IMR-90 (cell line): Measurements from ENCODE around the gene SPATC1L. TPM values are rescaled to one million over a fixed set of nuclear protein-coding genes. Genes with fewer than 3 reads are reported as not detected.

ENCODE experiments used
- ATAC-seq: fragments of 200-7000 bp; cut with Tn5 transposase; 2 replicates; pipeline ENCODE4 v1.9.1; 2020; ENCODE audit warnings: low read depth, mild to moderate bottlenecking, moderate library complexity
- BruUV-seq: library from RNA; stranded (reverse); fragments of 400-500 nt; replicated peaks from 2 replicates; lab custom pipeline; 2021; lab: Mats Ljungman, UMichigan
- CTCF ChIA-PET: fragments of 300-600 bp; formaldehyde crosslinking; extraction: SDS; loops from one replicate; lab custom pipeline; 2021; ENCODE audit warnings: antibody characterized with exemption; lab: Yijun Ruan, JAX
- POLR2A ChIA-PET: fragments of 300-600 bp; sonication (Branson Sonifier 250); formaldehyde crosslinking; loops from one replicate; lab custom pipeline; 2022; ENCODE audit warnings: antibody characterized with exemption; ENCODE audit not compliant: unreplicated experiment; lab: Charles Lee
- DNase-seq: peaks from one replicate; pipeline ENCODE4 v3.0.0; 2013
- H2AFZ ChIP-seq: replicated peaks from 2 replicates; pipeline ENCODE3; 2013; ENCODE audit warnings: low read length, mild to moderate bottlenecking; ENCODE audit not compliant: poor library complexity
- H2AK5ac ChIP-seq: 2 replicates; pipeline ENCODE4 v1.6.1; 2013; ENCODE audit warnings: low read depth, low read length, inconsistent platforms
- H2AK9ac ChIP-seq: replicated peaks from 2 replicates; pipeline ENCODE3; 2013; ENCODE audit warnings: mild to moderate bottlenecking, low read depth, low read length, moderate library complexity; ENCODE audit not compliant: poor library complexity
- H2BK120ac ChIP-seq: 2 replicates; pipeline ENCODE4 v1.6.1; 2013; ENCODE audit warnings: low read depth, low read length, inconsistent platforms
- H2BK15ac ChIP-seq: 3 replicates; pipeline ENCODE4 v1.6.1; 2013; ENCODE audit warnings: low read depth, low read length, inconsistent platforms
- H2BK20ac ChIP-seq: 2 replicates; pipeline ENCODE4 v1.6.1; 2013; ENCODE audit warnings: low read depth, mild to moderate bottlenecking, inconsistent platforms, low read length, moderate library complexity
- H2BK5ac ChIP-seq: 2 replicates; pipeline ENCODE4 v1.6.1; 2013; ENCODE audit warnings: mild to moderate bottlenecking, low read depth, low read length, inconsistent platforms; ENCODE audit not compliant: poor library complexity, severe bottlenecking
- H3K14ac ChIP-seq: replicated peaks from 2 replicates; pipeline ENCODE4 v1.6.1; 2013; ENCODE audit warnings: low read depth, low read length, inconsistent platforms
- H3K18ac ChIP-seq: 2 replicates; pipeline ENCODE4 v1.6.1; 2013; ENCODE audit warnings: low read depth, low read length, control low read depth
- H3K23ac ChIP-seq: 2 replicates; pipeline ENCODE4 v1.6.1; 2013; ENCODE audit warnings: low read depth, low read length, inconsistent platforms
- H3K27ac ChIP-seq: 2 replicates; pipeline ENCODE4 v1.5.1; 2013; ENCODE audit warnings: mild to moderate bottlenecking, control low read depth, low read length; ENCODE audit not compliant: insufficient read depth
- H3K27me3 ChIP-seq: 2 replicates; pipeline ENCODE4 v1.6.1; 2013; ENCODE audit warnings: low read length; ENCODE audit not compliant: control insufficient read depth, insufficient read depth
- H3K36me3 ChIP-seq: 2 replicates; pipeline ENCODE4 v1.6.1; 2013; ENCODE audit warnings: low read length, mixed read lengths; ENCODE audit not compliant: control insufficient read depth, insufficient read depth
- H3K4ac ChIP-seq: 2 replicates; pipeline ENCODE4 v1.6.1; 2013; ENCODE audit warnings: low read depth, low read length, inconsistent platforms
- H3K4me1 ChIP-seq: 2 replicates; pipeline ENCODE4 v1.6.1; 2013; ENCODE audit warnings: low read length, mixed read lengths; ENCODE audit not compliant: control insufficient read depth, insufficient read depth
- H3K4me2 ChIP-seq: 2 replicates; pipeline ENCODE4 v1.6.1; 2013; ENCODE audit warnings: low read depth, mild to moderate bottlenecking, control low read depth, low read length, moderate library complexity
- H3K4me3 ChIP-seq: 2 replicates; pipeline ENCODE4 v1.5.1; 2013; ENCODE audit warnings: low read depth, mild to moderate bottlenecking, control low read depth, low read length, moderate library complexity; ENCODE audit not compliant: insufficient read depth
- H3K56ac ChIP-seq: 2 replicates; pipeline ENCODE4 v1.6.1; 2013; ENCODE audit warnings: low read length, inconsistent platforms; ENCODE audit not compliant: insufficient read depth; ENCODE audit errors: extremely low read depth
- H3K79me1 ChIP-seq, 2 experiments: 2 replicates each; pipeline ENCODE4 v1.6.1; 2013; ENCODE audit warnings: low read length in 2 of 2, inconsistent platforms in 1 of 2, low read depth in 1 of 2
- H3K9ac ChIP-seq: 2 replicates; pipeline ENCODE4 v1.6.1; 2013; ENCODE audit warnings: low read depth, low read length, control low read depth
- H3K9me1 ChIP-seq: 2 replicates; pipeline ENCODE4 v1.6.1; 2013; ENCODE audit warnings: low read length, inconsistent platforms; ENCODE audit not compliant: insufficient read depth
- H3K9me3 ChIP-seq: 2 replicates; pipeline ENCODE4 v1.6.1; 2013; ENCODE audit warnings: low read length; ENCODE audit not compliant: control insufficient read depth, insufficient read depth
- H4K20me1 ChIP-seq: 2 replicates; pipeline ENCODE4 v1.6.1; 2013; ENCODE audit warnings: low read length, inconsistent platforms; ENCODE audit not compliant: insufficient read depth
- H4K5ac ChIP-seq: 2 replicates; pipeline ENCODE4 v1.6.1; 2013; ENCODE audit warnings: mild to moderate bottlenecking, low read depth, low read length, control low read depth
- H4K8ac ChIP-seq, 2 experiments: 2 replicates each; pipeline ENCODE4 v1.6.1; 2013; ENCODE audit warnings: low read depth in 2 of 2, low read length in 2 of 2, control low read depth in 1 of 2, inconsistent platforms in 1 of 2
- H4K91ac ChIP-seq: 2 replicates; pipeline ENCODE4 v1.6.1; 2013; ENCODE audit warnings: low read depth, low read length, inconsistent platforms; ENCODE audit not compliant: insufficient read depth
- BHLHE40 ChIP-seq: fragments of 150-350 bp; IDR thresholded peaks from 2 replicates; pipeline ENCODE4 v1.6.1; 2016; ENCODE audit warnings: mild to moderate bottlenecking, low read depth, low read length
- CEBPB ChIP-seq: IDR thresholded peaks from 2 replicates; pipeline ENCODE4 v1.6.1; 2012; ENCODE audit warnings: low read depth, low read length, improper control_type of control experiment
- CHD1 ChIP-seq: IDR thresholded peaks from 2 replicates; pipeline ENCODE4 v1.6.1; 2012; ENCODE audit warnings: low read depth, low read length, improper control_type of control experiment
- FOS ChIP-seq: fragments of 150-350 bp; IDR thresholded peaks from 2 replicates; pipeline ENCODE4 v1.6.1; 2016; ENCODE audit warnings: low read depth, low read length
- MAFK ChIP-seq: IDR thresholded peaks from 2 replicates; pipeline ENCODE4 v1.6.1; 2012; ENCODE audit warnings: low read depth, low read length, improper control_type of control experiment
- NFE2L2 ChIP-seq: fragments of 150-350 bp; IDR thresholded peaks from 2 replicates; pipeline ENCODE4 v1.6.1; 2016; ENCODE audit warnings: low read depth, mild to moderate bottlenecking, low read length
- POLR2A ChIP-seq: IDR thresholded peaks from 2 replicates; pipeline ENCODE4 v1.6.1; 2012; ENCODE audit warnings: mild to moderate bottlenecking, low read depth, low read length
- RAD21 ChIP-seq: IDR thresholded peaks from 2 replicates; pipeline ENCODE4 v1.6.1; 2012; ENCODE audit warnings: low read length, improper control_type of control experiment
- RCOR1 ChIP-seq: IDR thresholded peaks from 2 replicates; pipeline ENCODE4 v1.6.1; 2012; ENCODE audit warnings: mild to moderate bottlenecking, low read length, improper control_type of control experiment; ENCODE audit not compliant: insufficient replicate concordance
- RFX5 ChIP-seq: IDR thresholded peaks from 2 replicates; pipeline ENCODE4 v1.8.0; 2012; ENCODE audit warnings: low read depth, mild to moderate bottlenecking, low read length, moderate library complexity
- USF2 ChIP-seq: fragments of 150-350 bp; IDR thresholded peaks from 2 replicates; pipeline ENCODE4 v1.6.1; 2017; ENCODE audit warnings: mild to moderate bottlenecking, antibody characterized with exemption, low read length, low read depth
- WGBS, 2 experiments: methylation state at CpG; one replicate each; pipeline versions ENCODE4 v1.1.5 to v1.1.7; 2013; ENCODE audit warnings: missing lambda C conversion rate in 2 of 2; ENCODE audit not compliant: insufficient read length in 1 of 2; ENCODE audit errors: extremely low coverage in 2 of 2; 5-methylcytosine and 5-hydroxymethylcytosine counted together
- dilution Hi-C: fragments of 300-500 bp; cut with HindIII; formaldehyde crosslinking; loops from one replicate; pipeline ENCODE4 v1.14.3; 2018; ENCODE audit warnings: low sequenced_read_pairs; ENCODE audit not compliant: unreplicated experiment
- in situ Hi-C: fragments of 300-500 bp; cut with MboI; formaldehyde crosslinking; loops from 3 replicates; pipeline ENCODE4 v1.14.3; 2019; ENCODE audit warnings: low sequenced_read_pairs, inconsistent platforms, mixed read lengths
- intact Hi-C: fragments of 100-400 bp; cut with micrococcal nuclease; formaldehyde crosslinking; loops from 2 replicates; pipeline ENCODE4 v1.10.0; 2022
- polyA plus RNA-seq, 3 experiments: library from polyadenylated mRNA; depleted of rRNA; stranded (reverse); fragments of >200 nt; gene quantifications; 2 replicates each; pipeline ENCODE4 v1.2.3, GENCODE V29; 2012; ENCODE audit warnings: low replicate concordance in 1 of 3
- total RNA-seq: library from RNA; depleted of rRNA; stranded (reverse); fragments of >200 nt; gene quantifications from 2 replicates; pipeline ENCODE4 v1.2.3, GENCODE V29; 2012
- TF ChIP-seq, protein P1 (sequence below): conservative IDR thresholded peaks from 2 replicates; pipeline ENCODE4 v1.5.1; 2012; ENCODE audit warnings: mild to moderate bottlenecking, low read depth, low read length, improper control_type of control experiment
- TF ChIP-seq, protein P2 (sequence below): fragments of 150-350 bp; IDR thresholded peaks from 2 replicates; pipeline ENCODE4 v1.6.1; 2016; ENCODE audit warnings: low read depth, mild to moderate bottlenecking, low read length, moderate library complexity, borderline replicate concordance

The SPATC1L gene
- total and polyA plus RNA-seq, 2 of the 4 experiments (the other 2 are of a cell fraction): 3.8 to 17.2 TPM

DNA sequence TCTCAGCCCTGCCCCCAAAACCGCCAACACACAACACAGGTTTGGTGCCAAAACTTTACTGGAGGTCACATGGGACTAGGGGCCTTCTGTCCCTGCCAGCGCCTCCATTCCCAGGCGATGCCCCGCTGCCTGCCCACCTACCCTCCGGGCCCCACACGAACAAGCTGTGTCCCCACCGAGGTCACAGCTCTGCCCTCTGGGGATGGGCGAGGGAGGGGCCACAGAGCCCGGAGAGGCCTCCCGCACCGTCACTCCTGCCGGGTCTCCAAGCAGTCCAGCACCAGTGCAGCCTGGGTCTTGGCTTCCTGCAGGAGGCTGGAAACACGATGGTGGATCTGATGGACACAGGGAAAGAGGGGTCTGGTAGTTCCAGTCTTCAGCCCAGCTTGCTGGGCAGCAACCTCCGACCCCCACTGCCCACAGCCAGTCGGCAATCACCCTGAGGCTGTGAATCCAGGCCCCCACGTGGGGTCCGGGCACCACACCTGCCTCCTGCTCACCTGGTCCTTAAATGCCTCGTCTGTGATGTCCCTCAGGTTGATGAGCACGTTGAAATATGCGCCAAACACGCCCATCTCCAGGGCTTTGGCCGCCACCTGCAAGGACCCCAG lies 47.4 kb downstream of the SPATC1L start:
- Histone ChIP-seq H3K18ac (no peak overlapping the region), H2BK120ac (no peak overlapping the region), H3K4me3 (no peak overlapping the region), H3K27me3 (no peaks in the 10 kb centered on the region), H3K4me1 (0 out of 2 replicates have a peak, but pooled peaks cover 2% of the 10 kb centered on the region), H3K36me3 (peaks cover 9% of the 10 kb centered on the region; the same call in 1 of the 2 replicates), H3K14ac (no peak overlapping the region), H4K20me1 (peaks cover 33% of the 10 kb centered on the region), H4K8ac (no peak overlapping the region), H2AFZ (no peak overlapping the region), H2AK9ac (peak overlapping the region; percentile 7), H3K9me1 (peaks cover 3% of the 10 kb centered on the region; the same call in 1 of the 2 replicates), H3K27ac (no peak overlapping the region), H3K4ac (no peak overlapping the region), H3K23ac (no peak overlapping the region), H4K5ac (no peak overlapping the region), H4K91ac (no peak overlapping the region), H2AK5ac (no peak overlapping the region), H3K79me1 (no peaks in the 10 kb centered on the region), H2BK20ac (no peak overlapping the region), H2BK5ac (no peak overlapping the region), H3K9me3 (no peaks in the 10 kb centered on the region), H3K4me2 (no peak overlapping the region), H3K9ac (no peak overlapping the region), H2BK15ac (no peak overlapping the region), H3K56ac (no peak overlapping the region)
- no peak for DNase-seq
- BruUV-seq: no TSS peak
- CTCF ChIA-PET: no interaction called here
- POLR2A ChIA-PET: no interaction called here
- intact Hi-C loops (no loop called here), in situ Hi-C loops (no loop called here), dilution Hi-C loops (no loop called here)
- ATAC-seq: no peak
- TF ChIP-seq RAD21 (no peak), POLR2A (no peak), RCOR1 (no peak), FOS (no peak), MAFK (no peak), USF2 (no peak), BHLHE40 (no peak), NFE2L2 (no peak), RFX5 (no peak), CHD1 (no peak), CEBPB (no peak)
- TF ChIP-seq, protein P1, sequence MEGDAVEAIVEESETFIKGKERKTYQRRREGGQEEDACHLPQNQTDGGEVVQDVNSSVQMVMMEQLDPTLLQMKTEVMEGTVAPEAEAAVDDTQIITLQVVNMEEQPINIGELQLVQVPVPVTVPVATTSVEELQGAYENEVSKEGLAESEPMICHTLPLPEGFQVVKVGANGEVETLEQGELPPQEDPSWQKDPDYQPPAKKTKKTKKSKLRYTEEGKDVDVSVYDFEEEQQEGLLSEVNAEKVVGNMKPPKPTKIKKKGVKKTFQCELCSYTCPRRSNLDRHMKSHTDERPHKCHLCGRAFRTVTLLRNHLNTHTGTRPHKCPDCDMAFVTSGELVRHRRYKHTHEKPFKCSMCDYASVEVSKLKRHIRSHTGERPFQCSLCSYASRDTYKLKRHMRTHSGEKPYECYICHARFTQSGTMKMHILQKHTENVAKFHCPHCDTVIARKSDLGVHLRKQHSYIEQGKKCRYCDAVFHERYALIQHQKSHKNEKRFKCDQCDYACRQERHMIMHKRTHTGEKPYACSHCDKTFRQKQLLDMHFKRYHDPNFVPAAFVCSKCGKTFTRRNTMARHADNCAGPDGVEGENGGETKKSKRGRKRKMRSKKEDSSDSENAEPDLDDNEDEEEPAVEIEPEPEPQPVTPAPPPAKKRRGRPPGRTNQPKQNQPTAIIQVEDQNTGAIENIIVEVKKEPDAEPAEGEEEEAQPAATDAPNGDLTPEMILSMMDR: no peak
- TF ChIP-seq, protein P2, sequence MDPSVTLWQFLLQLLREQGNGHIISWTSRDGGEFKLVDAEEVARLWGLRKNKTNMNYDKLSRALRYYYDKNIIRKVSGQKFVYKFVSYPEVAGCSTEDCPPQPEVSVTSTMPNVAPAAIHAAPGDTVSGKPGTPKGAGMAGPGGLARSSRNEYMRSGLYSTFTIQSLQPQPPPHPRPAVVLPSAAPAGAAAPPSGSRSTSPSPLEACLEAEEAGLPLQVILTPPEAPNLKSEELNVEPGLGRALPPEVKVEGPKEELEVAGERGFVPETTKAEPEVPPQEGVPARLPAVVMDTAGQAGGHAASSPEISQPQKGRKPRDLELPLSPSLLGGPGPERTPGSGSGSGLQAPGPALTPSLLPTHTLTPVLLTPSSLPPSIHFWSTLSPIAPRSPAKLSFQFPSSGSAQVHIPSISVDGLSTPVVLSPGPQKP: no peak
- WGBS, 2 experiments: 61% methylated on average over 8 of the region's 22 CpGs; no CpG with 5 or more reads in 1 of the 2 experiments
